SK-N-SH (cell line): ENCODE data around the gene ANO3.
A peak's percentile ranks its signal among the peaks of the same experiment; 100 is the strongest.

Source experiments
- ELF1 ChIP-seq: IDR thresholded peaks from 2 replicates; pipeline ENCODE4 v1.4.0; 2012
- EP300 ChIP-seq, 2 experiments: IDR thresholded peaks; 2 replicates each; pipeline versions ENCODE4 v1.4.0 to v1.6.1; 2012; ENCODE audit warnings: borderline replicate concordance in 1 of 2, low read depth in 1 of 2, low read length in 1 of 2
- EZH2phosphoT487 ChIP-seq: fragments of 200-600 bp; sonication (generic); IDR thresholded peaks from 2 replicates; pipeline ENCODE4 v1.6.1; 2017; ENCODE audit warnings: low read depth, mixed run types, mild to moderate bottlenecking, antibody characterized with exemption, moderate library complexity, borderline replicate concordance
- GABPA ChIP-seq: IDR thresholded peaks from 2 replicates; pipeline ENCODE4 v1.4.0; 2012; ENCODE audit warnings: low read depth, mild to moderate bottlenecking
- GATA2 ChIP-seq: sonication (generic); formaldehyde crosslinking; IDR thresholded peaks from 2 replicates; pipeline ENCODE4 v1.5.0; 2020; ENCODE audit warnings: mild to moderate bottlenecking, missing genetic modification reagents
- POLR2AphosphoS5 ChIP-seq: IDR thresholded peaks from 2 replicates; pipeline ENCODE4 v1.6.1; 2012; ENCODE audit warnings: low read depth, low read length
- RCOR1 ChIP-seq: fragments of 150-350 bp; IDR thresholded peaks from 2 replicates; pipeline ENCODE4 v1.6.1; 2017; ENCODE audit warnings: antibody characterized with exemption, low read length
- YY1 ChIP-seq: IDR thresholded peaks from 2 replicates; pipeline ENCODE4 v1.4.0; 2012; ENCODE audit warnings: low read depth, mild to moderate bottlenecking
- TF ChIP-seq, protein P1 (sequence below): fragments of 200-600 bp; sonication (generic); IDR thresholded peaks from 2 replicates; pipeline ENCODE4 v1.6.1; 2017; ENCODE audit warnings: antibody characterized with exemption, mild to moderate bottlenecking, moderate library complexity
- TF ChIP-seq, protein P2 (sequence below): IDR thresholded peaks from 2 replicates; pipeline ENCODE4 v1.4.0; 2012; ENCODE audit warnings: low read depth, borderline replicate concordance

DNA sequence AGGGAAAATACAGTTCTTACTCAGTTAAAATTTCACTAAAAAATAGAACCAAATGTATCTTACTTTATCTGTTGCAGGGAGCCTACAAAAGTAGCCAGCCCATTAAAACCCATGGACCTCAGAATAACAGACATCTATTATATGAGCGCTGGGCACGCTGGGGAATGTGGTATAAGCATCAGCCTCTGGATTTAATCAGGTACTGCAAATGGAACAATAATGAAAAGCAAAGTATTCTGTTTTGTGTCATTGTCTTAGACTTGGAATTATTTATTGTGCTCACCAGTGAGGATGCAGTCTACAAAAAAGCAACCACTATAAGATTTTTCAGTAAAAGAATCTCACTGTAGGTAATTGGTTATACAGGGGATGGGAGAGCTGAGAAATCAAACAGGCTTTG is 209.9 kb downstream of the ANO3 start:
- TF ChIP-seq, protein P1, sequence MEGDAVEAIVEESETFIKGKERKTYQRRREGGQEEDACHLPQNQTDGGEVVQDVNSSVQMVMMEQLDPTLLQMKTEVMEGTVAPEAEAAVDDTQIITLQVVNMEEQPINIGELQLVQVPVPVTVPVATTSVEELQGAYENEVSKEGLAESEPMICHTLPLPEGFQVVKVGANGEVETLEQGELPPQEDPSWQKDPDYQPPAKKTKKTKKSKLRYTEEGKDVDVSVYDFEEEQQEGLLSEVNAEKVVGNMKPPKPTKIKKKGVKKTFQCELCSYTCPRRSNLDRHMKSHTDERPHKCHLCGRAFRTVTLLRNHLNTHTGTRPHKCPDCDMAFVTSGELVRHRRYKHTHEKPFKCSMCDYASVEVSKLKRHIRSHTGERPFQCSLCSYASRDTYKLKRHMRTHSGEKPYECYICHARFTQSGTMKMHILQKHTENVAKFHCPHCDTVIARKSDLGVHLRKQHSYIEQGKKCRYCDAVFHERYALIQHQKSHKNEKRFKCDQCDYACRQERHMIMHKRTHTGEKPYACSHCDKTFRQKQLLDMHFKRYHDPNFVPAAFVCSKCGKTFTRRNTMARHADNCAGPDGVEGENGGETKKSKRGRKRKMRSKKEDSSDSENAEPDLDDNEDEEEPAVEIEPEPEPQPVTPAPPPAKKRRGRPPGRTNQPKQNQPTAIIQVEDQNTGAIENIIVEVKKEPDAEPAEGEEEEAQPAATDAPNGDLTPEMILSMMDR: no peak
- TF ChIP-seq GATA2: peak; percentile 42
- no peak for TF ChIP-seq ELF1
- TF ChIP-seq POLR2AphosphoS5: no peak
- peak; percentile 55; the same call in 1 of the 2 replicates for TF ChIP-seq RCOR1
- peak in 1 of 2 experiments; percentile 74; a peak in 2 of 4 replicates for TF ChIP-seq EP300 (IDR thresholded peaks at IDR 0.05; ENCODE audit: borderline replicate concordance in 1 of 2, low read depth in 1 of 2, low read length in 1 of 2)
- TF ChIP-seq, protein P2, sequence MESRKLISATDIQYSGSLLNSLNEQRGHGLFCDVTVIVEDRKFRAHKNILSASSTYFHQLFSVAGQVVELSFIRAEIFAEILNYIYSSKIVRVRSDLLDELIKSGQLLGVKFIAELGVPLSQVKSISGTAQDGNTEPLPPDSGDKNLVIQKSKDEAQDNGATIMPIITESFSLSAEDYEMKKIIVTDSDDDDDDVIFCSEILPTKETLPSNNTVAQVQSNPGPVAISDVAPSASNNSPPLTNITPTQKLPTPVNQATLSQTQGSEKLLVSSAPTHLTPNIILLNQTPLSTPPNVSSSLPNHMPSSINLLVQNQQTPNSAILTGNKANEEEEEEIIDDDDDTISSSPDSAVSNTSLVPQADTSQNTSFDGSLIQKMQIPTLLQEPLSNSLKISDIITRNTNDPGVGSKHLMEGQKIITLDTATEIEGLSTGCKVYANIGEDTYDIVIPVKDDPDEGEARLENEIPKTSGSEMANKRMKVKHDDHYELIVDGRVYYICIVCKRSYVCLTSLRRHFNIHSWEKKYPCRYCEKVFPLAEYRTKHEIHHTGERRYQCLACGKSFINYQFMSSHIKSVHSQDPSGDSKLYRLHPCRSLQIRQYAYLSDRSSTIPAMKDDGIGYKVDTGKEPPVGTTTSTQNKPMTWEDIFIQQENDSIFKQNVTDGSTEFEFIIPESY: no peak
- TF ChIP-seq YY1: no peak
- no peak for TF ChIP-seq GABPA
- TF ChIP-seq EZH2phosphoT487: no peak
